ENCODE measurements around the gene PTPRJ.

The PTPRJ gene

DNA sequence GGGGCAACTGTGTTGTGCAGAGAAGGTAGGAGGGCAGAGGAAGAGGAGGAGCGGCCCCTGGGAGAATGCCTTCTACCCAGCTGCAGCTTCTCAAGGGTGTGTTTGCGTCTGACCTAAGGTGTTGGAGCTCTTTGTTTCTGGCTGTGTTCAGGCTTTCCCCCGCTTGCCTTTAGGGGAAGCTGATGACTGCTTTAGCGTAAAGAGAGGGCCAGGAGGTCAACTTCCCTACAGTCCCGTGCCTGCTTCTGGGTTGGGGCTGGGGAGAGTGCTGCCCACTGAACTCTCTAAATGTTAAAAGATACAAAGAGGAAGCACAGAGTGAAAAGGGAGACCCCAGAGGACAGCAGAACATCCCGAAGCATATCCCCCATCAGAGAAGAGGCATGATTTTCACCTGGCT, 99.2 kb downstream of the PTPRJ start:
- TF ChIP-seq, protein P1, sequence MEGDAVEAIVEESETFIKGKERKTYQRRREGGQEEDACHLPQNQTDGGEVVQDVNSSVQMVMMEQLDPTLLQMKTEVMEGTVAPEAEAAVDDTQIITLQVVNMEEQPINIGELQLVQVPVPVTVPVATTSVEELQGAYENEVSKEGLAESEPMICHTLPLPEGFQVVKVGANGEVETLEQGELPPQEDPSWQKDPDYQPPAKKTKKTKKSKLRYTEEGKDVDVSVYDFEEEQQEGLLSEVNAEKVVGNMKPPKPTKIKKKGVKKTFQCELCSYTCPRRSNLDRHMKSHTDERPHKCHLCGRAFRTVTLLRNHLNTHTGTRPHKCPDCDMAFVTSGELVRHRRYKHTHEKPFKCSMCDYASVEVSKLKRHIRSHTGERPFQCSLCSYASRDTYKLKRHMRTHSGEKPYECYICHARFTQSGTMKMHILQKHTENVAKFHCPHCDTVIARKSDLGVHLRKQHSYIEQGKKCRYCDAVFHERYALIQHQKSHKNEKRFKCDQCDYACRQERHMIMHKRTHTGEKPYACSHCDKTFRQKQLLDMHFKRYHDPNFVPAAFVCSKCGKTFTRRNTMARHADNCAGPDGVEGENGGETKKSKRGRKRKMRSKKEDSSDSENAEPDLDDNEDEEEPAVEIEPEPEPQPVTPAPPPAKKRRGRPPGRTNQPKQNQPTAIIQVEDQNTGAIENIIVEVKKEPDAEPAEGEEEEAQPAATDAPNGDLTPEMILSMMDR (IDR thresholded peaks at IDR 0.05; ENCODE audit: extremely low read depth, missing control alignments): no peak
- no peak for DNase-seq (ENCODE audit: low spot score)

DNA sequence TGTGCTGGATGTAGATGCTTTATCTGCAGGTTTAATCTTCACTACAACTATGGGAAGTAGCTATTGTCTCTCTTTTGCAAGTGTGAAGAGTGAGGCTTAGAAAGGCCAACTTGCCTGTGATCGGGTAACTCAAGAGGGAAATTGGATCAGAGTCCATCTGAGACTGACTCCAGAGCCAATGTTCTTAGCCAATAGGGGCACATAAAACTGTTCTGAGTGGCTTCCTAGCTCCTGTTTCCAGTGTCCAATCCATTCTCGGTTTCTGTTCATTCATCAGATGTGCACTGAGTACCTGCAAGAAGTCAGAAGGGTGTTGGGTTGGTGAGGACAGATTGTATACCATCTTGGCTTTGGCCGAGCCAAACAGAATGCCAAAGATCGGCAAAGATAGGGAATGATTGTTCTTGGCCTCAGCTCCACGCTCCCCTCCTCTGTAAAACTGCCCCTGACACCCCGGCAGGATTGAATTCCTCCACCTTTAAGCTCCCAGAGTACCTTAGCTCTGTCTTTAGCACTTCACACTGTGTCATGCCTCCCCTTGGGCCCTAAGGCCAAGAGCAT, 100.0 kb downstream of the PTPRJ start:
- TF ChIP-seq, protein P1 (IDR thresholded peaks at IDR 0.05; ENCODE audit: extremely low read depth, missing control alignments): no peak
- DNase-seq (ENCODE audit: low spot score): no peak

GRCh38 chr11:48081151-48082010, 101.0 kb downstream of the PTPRJ start:
- TF ChIP-seq, protein P1 (IDR thresholded peaks at IDR 0.05; ENCODE audit: extremely low read depth, missing control alignments): no peak
- no peak for DNase-seq (ENCODE audit: low spot score)

GRCh38 chr11:48082771-48083170, 102.4 kb downstream of the PTPRJ start:
- TF ChIP-seq, protein P1 (IDR thresholded peaks at IDR 0.05; ENCODE audit: extremely low read depth, missing control alignments): no peak
- no peak for DNase-seq (ENCODE audit: low spot score)

DNA sequence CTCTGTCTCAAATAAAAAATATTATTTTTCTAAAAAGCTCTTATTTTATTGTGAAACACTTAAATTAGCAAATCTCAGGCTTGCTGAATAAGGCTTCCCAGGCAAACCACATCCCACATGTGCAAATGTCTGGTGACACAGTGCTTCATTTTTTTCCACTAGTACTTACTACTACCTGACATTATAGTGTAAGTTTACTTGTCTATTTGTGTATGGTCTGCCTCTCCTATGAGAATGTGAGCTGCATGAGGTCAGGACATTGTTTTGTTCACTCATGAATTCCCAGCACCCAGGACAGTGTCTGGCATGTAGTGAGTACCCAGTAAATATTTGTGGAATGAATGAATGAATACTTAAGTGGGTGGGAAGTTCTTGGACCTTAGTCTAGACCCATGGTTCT, 103.1 kb downstream of the PTPRJ start:
- TF ChIP-seq, protein P1 (IDR thresholded peaks at IDR 0.05; ENCODE audit: extremely low read depth, missing control alignments): no peak
- no peak for DNase-seq (ENCODE audit: low spot score)

- TF ChIP-seq, protein P1 (IDR thresholded peaks at IDR 0.05; ENCODE audit: extremely low read depth, missing control alignments): no peak
Observed at GRCh38 chr11:48085688-48086087, 105.3 kb downstream of the PTPRJ start.

GRCh38 chr11:48087422-48087821, 107.1 kb downstream of the PTPRJ start:
- no peak for DNase-seq (ENCODE audit: low spot score)
- TF ChIP-seq, protein P1 (IDR thresholded peaks at IDR 0.05; ENCODE audit: extremely low read depth, missing control alignments): no peak

More at GRCh38 chr11:48085688-48086087, 105.3 kb downstream of the PTPRJ start:
- no peak for DNase-seq (ENCODE audit: low spot score)
